NT2/D1 (cell line): ENCODE measurements around the gene SERPINA3.

Experiments used
- DNase-seq: peaks from one replicate; pipeline ENCODE4 v3.0.0-alpha.2; 2011; ENCODE audit warnings: low read depth, low spot score
- H3K27me3 ChIP-seq: 2 replicates; pipeline ENCODE4 v1.6.0; 2011; ENCODE audit warnings: mild to moderate bottlenecking; ENCODE audit not compliant: insufficient read length, insufficient read depth
- H3K36me3 ChIP-seq: 2 replicates; pipeline ENCODE4 v1.6.1; 2011; ENCODE audit warnings: mild to moderate bottlenecking, low read length, mixed read lengths; ENCODE audit not compliant: insufficient read depth, insufficient read length
- H3K4me1 ChIP-seq: 2 replicates; pipeline ENCODE4 v1.5.1; 2011; ENCODE audit not compliant: insufficient read depth, insufficient read length
- H3K4me3 ChIP-seq: 2 replicates; pipeline ENCODE4 v1.5.1; 2011; ENCODE audit warnings: low read depth; ENCODE audit not compliant: insufficient read length
- H3K9ac ChIP-seq: 2 replicates; pipeline ENCODE4 v1.6.0; 2011; ENCODE audit warnings: low read depth; ENCODE audit not compliant: insufficient read length
- H3K9me3 ChIP-seq: 2 replicates; pipeline ENCODE4 v1.5.1; 2011; ENCODE audit warnings: mild to moderate bottlenecking, low read length; ENCODE audit not compliant: insufficient read depth
- SUZ12 ChIP-seq: IDR thresholded peaks from 2 replicates; pipeline ENCODE4 v1.6.1; 2011; ENCODE audit not compliant: insufficient read length, insufficient read depth; ENCODE audit errors: extremely low read depth
- YY1 ChIP-seq: IDR thresholded peaks from 2 replicates; pipeline ENCODE4 v1.6.1; 2011; ENCODE audit not compliant: insufficient read length, insufficient read depth
- ZNF274 ChIP-seq: IDR thresholded peaks from 2 replicates; pipeline ENCODE4 v1.6.1; 2011; ENCODE audit warnings: mild to moderate bottlenecking, low read depth, low read length

The SERPINA3 gene

DNA sequence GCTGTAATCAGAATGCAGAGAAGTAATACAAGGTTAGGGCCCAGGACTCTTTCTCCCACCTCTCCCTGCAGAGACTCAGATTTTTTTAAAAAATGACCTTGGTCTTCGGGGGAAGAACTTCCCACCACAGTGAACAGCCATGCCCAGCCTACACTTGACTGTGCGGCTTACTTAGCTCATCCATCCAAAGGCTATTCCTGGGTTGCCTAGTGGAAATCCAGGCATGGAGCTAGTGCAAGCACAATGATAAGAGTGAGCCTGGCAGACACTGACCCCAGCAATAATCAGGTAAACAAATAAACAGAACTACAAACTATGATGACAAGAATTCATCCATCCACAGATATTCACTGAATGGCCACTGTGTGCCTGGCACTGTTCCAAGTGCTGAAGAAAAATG is 16.3 kb upstream of the SERPINA3 start:
- DNase-seq, result no peak
- H3K9me3 ChIP-seq, result 0 out of 2 replicates have a peak, but pooled peaks cover 5% of the 10 kb centered on the region
- H3K27me3 ChIP-seq, result no peaks in the 10 kb centered on the region
- no peak for TF ChIP-seq YY1
- TF ChIP-seq SUZ12, result no peak
- TF ChIP-seq ZNF274, result no peak
- peaks cover 10% of the 10 kb centered on the region for H3K4me1 ChIP-seq
- H3K9ac ChIP-seq, result no peak overlapping the region
- H3K36me3 ChIP-seq, result no peaks in the 10 kb centered on the region
- no peak overlapping the region for H3K4me3 ChIP-seq

DNA sequence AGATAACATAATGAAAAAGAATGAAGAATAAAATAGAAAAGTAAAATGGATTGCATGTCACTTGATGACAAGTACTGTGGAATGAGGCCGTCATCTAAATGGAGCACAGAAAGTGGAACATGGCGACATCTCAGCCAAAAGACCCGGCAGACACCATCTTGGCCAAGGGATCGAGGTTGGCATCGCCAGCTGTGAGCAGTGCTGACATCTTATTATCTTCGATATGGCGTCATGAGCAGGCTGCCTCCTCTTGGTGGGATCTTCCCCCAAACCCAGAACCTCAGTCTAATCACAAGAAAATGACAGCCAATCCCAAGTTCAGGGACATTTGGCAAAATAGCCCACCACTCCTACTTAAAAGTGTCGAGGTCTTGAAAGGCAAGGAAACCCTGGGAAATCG is 15.8 kb upstream of the SERPINA3 start:
- TF ChIP-seq SUZ12, result no peak
- no peak for TF ChIP-seq ZNF274
- no peak for TF ChIP-seq YY1
- Histone ChIP-seq H3K4me3 (no peak overlapping the region), H3K4me1 (peaks cover 10% of the 10 kb centered on the region), H3K27me3 (no peaks in the 10 kb centered on the region), H3K9me3 (0 out of 2 replicates have a peak, but pooled peaks cover 5% of the 10 kb centered on the region), H3K36me3 (no peaks in the 10 kb centered on the region), H3K9ac (no peak overlapping the region)
- DNase-seq, result no peak

DNA sequence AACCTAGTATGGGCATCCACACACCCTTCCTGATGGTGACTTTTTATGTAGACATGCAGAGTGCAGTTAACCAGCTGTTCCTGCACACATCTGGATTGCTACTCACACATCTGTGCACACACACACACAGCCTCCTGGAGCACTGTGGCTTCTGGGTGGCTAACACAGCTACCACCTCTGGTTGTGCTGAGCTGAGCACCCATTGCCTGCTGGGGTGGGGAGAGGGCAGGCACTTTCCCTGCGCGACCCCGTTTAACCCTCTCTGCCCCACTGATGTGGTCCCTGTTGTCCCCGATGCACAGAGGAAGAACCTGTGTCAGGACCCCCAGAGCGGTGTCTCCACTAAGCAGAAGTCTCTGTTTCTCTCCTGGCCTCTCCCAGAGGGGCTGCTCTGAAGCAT is 14.4 kb upstream of the SERPINA3 start:
- no peak for TF ChIP-seq SUZ12
- TF ChIP-seq ZNF274, result no peak
- no peak for TF ChIP-seq YY1

DNA sequence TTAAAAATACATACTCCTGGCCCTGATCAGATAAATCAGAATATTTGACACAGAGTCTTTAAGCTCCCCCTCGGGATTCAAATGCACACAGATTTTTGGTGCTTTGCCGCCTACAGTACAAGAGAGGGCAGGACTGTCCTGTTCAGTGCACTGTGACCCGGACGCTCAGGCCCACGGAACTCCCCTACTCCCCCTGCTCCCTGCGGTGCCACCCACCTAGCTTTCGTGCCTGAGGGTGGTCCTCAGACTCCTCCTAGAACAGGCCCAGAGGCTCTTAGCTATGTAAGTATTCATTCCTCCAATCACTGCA is 13.7 kb upstream of the SERPINA3 start:
- Histone ChIP-seq H3K27me3 (no peaks in the 10 kb centered on the region), H3K9me3 (0 out of 2 replicates have a peak, but pooled peaks cover 5% of the 10 kb centered on the region), H3K9ac (no peak overlapping the region), H3K4me3 (no peak overlapping the region), H3K4me1 (peaks cover 10% of the 10 kb centered on the region), H3K36me3 (no peaks in the 10 kb centered on the region)
- TF ChIP-seq ZNF274, result no peak
- TF ChIP-seq SUZ12, result no peak
- TF ChIP-seq YY1, result no peak
- DNase-seq, result no peak

More for the DNA sequence above, 14.4 kb upstream of the SERPINA3 start:
- Histone ChIP-seq H3K36me3 (no peaks in the 10 kb centered on the region), H3K9me3 (0 out of 2 replicates have a peak, but pooled peaks cover 5% of the 10 kb centered on the region), H3K4me3 (no peak overlapping the region), H3K9ac (no peak overlapping the region), H3K4me1 (peaks cover 10% of the 10 kb centered on the region), H3K27me3 (no peaks in the 10 kb centered on the region)
- no peak for DNase-seq

DNA sequence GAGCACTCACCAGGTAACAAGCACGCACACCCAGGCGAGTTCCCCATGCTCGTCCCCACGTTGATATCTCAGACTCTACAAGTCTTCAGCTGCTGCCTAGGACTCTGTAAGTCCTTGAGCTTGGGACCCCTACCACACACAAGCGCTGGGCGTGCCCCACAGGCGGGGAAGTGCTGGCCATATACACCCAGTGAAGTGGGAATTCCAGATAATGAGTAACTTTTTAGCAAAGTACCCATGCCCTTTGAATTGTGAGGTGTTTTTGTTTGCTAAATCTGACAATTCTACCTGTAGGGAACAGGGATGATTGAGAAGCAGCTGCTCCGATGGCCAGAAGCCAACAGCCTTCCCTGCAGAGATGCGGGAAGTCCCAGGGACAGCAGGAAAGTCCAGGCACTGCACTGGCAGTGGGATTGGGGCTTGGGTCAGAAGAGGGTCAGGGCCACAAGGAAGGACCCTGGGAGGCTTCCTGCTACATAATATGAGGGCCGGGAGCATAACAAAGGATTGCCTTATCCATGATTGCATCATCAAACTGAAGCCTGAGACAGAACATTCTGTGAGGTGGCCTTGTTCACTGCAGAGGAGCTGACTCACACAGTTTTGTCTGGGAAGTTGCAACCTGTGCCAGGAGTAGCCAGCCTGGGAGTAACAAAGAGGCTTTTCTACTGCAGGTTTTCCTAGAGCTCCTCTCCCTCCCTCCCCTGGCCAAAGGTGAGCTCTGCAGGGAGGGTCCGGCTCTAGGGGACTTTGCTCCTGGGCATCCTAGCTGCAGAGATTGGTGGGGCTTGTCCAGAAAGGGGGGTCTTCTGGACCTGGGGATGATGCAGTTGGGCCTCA is 13.2 kb upstream of the SERPINA3 start:
- no peak for TF ChIP-seq SUZ12
- H3K9ac ChIP-seq, result no peak overlapping the region

DNA sequence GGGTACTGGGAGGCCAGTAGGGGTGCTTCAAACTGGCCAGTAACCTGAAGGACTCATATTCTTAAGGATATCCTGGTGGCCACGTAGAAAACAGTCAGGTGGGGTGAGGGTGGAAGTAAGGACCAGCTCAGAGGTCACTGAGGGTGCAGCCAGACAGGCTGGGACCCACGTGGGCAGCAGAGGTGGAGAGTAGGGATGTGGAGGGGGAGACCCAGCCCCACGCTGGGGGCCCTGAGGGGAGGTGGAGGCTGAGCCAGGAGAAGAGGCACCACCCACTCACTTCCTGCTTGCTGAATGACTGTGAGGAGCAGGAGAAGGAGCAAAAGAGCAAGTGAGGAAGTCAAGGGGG is 12.6 kb upstream of the SERPINA3 start:
- TF ChIP-seq YY1 (no peak), ZNF274 (no peak), SUZ12 (no peak)
- DNase-seq, result no peak
- Histone ChIP-seq H3K27me3 (no peaks in the 10 kb centered on the region), H3K36me3 (no peaks in the 10 kb centered on the region), H3K9ac (no peak overlapping the region), H3K4me1 (peaks cover 10% of the 10 kb centered on the region), H3K9me3 (0 out of 2 replicates have a peak, but pooled peaks cover 5% of the 10 kb centered on the region), H3K4me3 (no peak overlapping the region)

More for the DNA sequence above, 13.2 kb upstream of the SERPINA3 start:
- H3K4me3 ChIP-seq, result no peak overlapping the region
- H3K27me3 ChIP-seq, result no peaks in the 10 kb centered on the region
- H3K36me3 ChIP-seq, result no peaks in the 10 kb centered on the region
- H3K9me3 ChIP-seq, result 0 out of 2 replicates have a peak, but pooled peaks cover 5% of the 10 kb centered on the region
- H3K4me1 ChIP-seq, result peaks cover 10% of the 10 kb centered on the region
- DNase-seq, result no peak

DNA sequence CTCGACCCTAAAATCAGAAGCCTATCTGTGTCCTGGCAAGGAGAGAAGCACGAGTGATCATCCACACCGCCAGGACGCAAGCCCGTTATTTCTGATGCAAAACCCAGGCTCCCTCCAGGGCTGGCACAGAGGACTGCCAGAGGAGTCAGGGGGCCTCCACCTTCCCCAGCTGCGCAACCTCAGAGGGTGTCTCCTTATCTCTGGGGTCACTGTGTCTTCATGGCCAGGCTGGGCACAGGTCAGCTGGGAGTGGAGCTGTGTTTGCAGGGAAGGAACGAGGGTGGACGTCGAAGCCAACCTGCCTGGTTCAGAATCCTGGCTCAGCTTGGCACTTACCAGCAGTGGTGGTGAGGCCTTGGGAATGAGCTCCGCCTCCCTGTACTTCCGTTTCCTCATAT is 12.0 kb upstream of the SERPINA3 start:
- TF ChIP-seq YY1, result no peak
- no peak for TF ChIP-seq ZNF274
- no peak for DNase-seq
- no peaks in the 10 kb centered on the region for H3K27me3 ChIP-seq
- no peaks in the 10 kb centered on the region for H3K36me3 ChIP-seq
- peaks cover 10% of the 10 kb centered on the region for H3K4me1 ChIP-seq
- H3K4me3 ChIP-seq, result no peak overlapping the region
- H3K9ac ChIP-seq, result no peak overlapping the region
- 0 out of 2 replicates have a peak, but pooled peaks cover 5% of the 10 kb centered on the region for H3K9me3 ChIP-seq
